Measurements from ENCODE around the gene DOLK. TPM values are rescaled to one million over a fixed set of nuclear protein-coding genes. Genes with fewer than 3 reads are reported as not detected.

DOLK gene
- total RNA-seq, 1 experiment from 2014 or later: 14.8 TPM

DNA sequence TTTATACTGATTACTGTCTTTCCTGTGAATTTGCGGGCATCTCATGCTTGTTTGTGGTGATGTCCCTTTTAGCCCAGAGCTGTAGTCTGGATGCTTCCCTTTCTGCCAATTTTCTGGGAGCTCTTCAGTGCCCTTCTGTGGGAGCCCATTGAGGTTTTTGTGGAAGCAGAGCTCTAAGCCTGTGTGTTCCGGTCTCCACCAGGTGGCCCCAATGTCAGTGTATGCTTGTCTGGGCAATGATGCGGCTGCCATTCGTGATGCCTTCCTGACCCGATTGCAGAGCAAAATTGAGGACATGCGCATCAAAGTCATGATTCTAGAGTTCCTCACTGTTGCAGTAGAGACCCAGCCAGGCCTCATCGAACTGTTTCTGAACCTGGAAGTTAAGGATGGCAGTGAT, 45.6 kb upstream of the DOLK start (continued):
- no peak for TF ChIP-seq STAT6 (CRISPR knock-in tag; conservative IDR thresholded peaks at IDR 0.05; ENCODE audit: low read depth)
- TF ChIP-seq CTCF (IDR thresholded peaks at IDR 0.05): no peak
- TF ChIP-seq, protein P1, sequence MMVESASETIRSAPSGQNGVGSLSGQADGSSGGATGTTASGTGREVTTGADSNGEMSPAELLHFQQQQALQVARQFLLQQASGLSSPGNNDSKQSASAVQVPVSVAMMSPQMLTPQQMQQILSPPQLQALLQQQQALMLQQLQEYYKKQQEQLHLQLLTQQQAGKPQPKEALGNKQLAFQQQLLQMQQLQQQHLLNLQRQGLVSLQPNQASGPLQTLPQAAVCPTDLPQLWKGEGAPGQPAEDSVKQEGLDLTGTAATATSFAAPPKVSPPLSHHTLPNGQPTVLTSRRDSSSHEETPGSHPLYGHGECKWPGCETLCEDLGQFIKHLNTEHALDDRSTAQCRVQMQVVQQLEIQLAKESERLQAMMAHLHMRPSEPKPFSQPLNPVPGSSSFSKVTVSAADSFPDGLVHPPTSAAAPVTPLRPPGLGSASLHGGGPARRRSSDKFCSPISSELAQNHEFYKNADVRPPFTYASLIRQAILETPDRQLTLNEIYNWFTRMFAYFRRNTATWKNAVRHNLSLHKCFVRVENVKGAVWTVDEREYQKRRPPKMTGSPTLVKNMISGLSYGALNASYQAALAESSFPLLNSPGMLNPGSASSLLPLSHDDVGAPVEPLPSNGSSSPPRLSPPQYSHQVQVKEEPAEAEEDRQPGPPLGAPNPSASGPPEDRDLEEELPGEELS (CRISPR knock-in tag; IDR thresholded peaks at IDR 0.05): no peak
- TF ChIP-seq, protein P2, sequence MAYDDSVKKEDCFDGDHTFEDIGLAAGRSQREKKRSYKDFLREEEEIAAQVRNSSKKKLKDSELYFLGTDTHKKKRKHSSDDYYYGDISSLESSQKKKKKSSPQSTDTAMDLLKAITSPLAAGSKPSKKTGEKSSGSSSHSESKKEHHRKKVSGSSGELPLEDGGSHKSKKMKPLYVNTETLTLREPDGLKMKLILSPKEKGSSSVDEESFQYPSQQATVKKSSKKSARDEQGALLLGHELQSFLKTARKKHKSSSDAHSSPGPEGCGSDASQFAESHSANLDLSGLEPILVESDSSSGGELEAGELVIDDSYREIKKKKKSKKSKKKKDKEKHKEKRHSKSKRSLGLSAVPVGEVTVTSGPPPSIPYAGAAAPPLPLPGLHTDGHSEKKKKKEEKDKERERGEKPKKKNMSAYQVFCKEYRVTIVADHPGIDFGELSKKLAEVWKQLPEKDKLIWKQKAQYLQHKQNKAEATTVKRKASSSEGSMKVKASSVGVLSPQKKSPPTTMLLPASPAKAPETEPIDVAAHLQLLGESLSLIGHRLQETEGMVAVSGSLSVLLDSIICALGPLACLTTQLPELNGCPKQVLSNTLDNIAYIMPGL (CRISPR knock-in tag; IDR thresholded peaks at IDR 0.05): no peak
- no peak for TF ChIP-seq CREB1 (CRISPR knock-in tag; IDR thresholded peaks at IDR 0.05)
- no peak for TF ChIP-seq GRHL2 (CRISPR knock-in tag; IDR thresholded peaks at IDR 0.05; ENCODE audit: insufficient replicate concordance, severe bottlenecking)
- no peak for TF ChIP-seq ZNF396 (CRISPR knock-in tag; IDR thresholded peaks at IDR 0.05; ENCODE audit: borderline replicate concordance)
- TF ChIP-seq, protein P3, sequence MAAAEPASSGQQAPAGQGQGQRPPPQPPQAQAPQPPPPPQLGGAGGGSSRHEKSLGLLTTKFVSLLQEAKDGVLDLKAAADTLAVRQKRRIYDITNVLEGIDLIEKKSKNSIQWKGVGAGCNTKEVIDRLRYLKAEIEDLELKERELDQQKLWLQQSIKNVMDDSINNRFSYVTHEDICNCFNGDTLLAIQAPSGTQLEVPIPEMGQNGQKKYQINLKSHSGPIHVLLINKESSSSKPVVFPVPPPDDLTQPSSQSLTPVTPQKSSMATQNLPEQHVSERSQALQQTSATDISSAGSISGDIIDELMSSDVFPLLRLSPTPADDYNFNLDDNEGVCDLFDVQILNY (CRISPR knock-in tag; IDR thresholded peaks at IDR 0.05): no peak
- TF ChIP-seq GTF2I (CRISPR knock-in tag; conservative IDR thresholded peaks at IDR 0.05): no peak
- TF ChIP-seq MXD4 (CRISPR knock-in tag; IDR thresholded peaks at IDR 0.05; ENCODE audit: borderline replicate concordance): no peak

DNA sequence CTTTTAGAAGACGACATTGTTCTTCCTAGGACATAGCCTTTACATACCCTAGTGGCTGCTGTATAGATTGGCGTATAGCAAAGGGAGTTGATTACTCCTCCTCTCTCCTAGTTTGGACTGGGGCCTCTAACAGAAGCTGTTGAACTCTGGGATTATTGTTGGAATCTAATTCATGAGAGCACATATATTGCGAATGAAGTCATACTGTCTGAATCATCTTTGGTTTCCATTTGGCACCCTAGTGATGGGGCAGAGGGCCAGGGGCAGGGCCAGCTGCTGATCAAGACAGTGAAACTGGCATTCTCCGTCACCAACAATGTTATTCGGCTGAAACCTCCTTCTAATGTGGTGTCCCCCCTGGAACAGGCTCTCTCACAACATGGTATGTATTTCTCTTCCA, 40.4 kb upstream of the DOLK start:
- Mint-ChIP-seq H3K4me3 (no peak overlapping the region), H3K27me3 (ENCODE audit: low read depth) (no peaks in the 10 kb centered on the region), H3K9me3 (no peaks in the 10 kb centered on the region), H3K4me1 (no peaks in the 10 kb centered on the region), H3K27ac (no peak overlapping the region), H3K36me3 (peaks cover 62% of the 10 kb centered on the region)
- no peak for DNase-seq (ENCODE audit: low spot score)
- CTCF ChIA-PET: interaction anchor here (0.5 to 1.8 kb wide), 4 partner anchors 112 to 170 kb away, joined by 3 to 4 read pairs (median 4); partner anchors contain the start of genes ENDOG and SPOUT1
- TF ChIP-seq NFE2L1 (CRISPR knock-in tag; IDR thresholded peaks at IDR 0.05): no peak
- TF ChIP-seq STAT6 (CRISPR knock-in tag; conservative IDR thresholded peaks at IDR 0.05; ENCODE audit: low read depth): no peak
- POLR2A ChIA-PET: interaction anchor here (0.6 kb wide), 1 partner anchor 170 kb away, joined by 4 read pairs; the partner anchor contains the start of gene ENDOG
- ATAC-seq: no peak
